Mesothelial cell of epicardium (in vitro differentiated cells): ENCODE data around the gene VPS45. TPM values are rescaled to one million over a fixed set of nuclear protein-coding genes. Genes with fewer than 3 reads are reported as not detected.
A peak's percentile ranks its signal among the peaks of the same experiment; 100 is the strongest.

Experiments used
- DNase-seq, 2 experiments: peaks; one replicate each; pipeline ENCODE4 v3.0.0; 2021; ENCODE audit warnings: low spot score in 2 of 2; ENCODE audit not compliant: unreplicated experiment in 2 of 2
- H3K27ac Mint-ChIP-seq: 2 replicates; pipeline ENCODE4 v1.8.0; 2021; ENCODE audit warnings: mixed read lengths
- H3K27me3 Mint-ChIP-seq: 2 replicates; pipeline ENCODE4 v1.8.0; 2021; ENCODE audit warnings: low read depth, mixed read lengths
- H3K36me3 Mint-ChIP-seq: 2 replicates; pipeline ENCODE4 v1.8.0; 2021; ENCODE audit warnings: mixed read lengths
- H3K4me1 Mint-ChIP-seq: 2 replicates; pipeline ENCODE4 v1.8.0; 2021; ENCODE audit warnings: mixed read lengths
- H3K4me3 Mint-ChIP-seq: 2 replicates; pipeline ENCODE4 v1.8.0; 2021; ENCODE audit warnings: mild to moderate bottlenecking, moderate library complexity, mixed read lengths
- H3K9me3 Mint-ChIP-seq: 2 replicates; pipeline ENCODE4 v1.8.0; 2021; ENCODE audit warnings: mixed read lengths
- total RNA-seq: library from RNA; stranded (reverse); gene quantifications from 3 replicates; pipeline ENCODE4 v1.2.1, GENCODE V29; 2021
- TF ChIP-seq, protein P1 (sequence below): fragments of 200-600 bp; sonication (generic); IDR thresholded peaks from one replicate; pipeline ENCODE4 v1.5.0; 2021; ENCODE audit warnings: antibody characterized with exemption; ENCODE audit not compliant: unreplicated experiment

VPS45 gene
- total RNA-seq, 1 donor from 2014 or later: 56.5 TPM

GRCh38 chr1:150186789-150187559 lies 119.4 kb downstream of the VPS45 start:
- H3K36me3 Mint-ChIP-seq: no peaks in the 10 kb centered on the region
- H3K9me3 Mint-ChIP-seq: peaks cover 3% of the 10 kb centered on the region
- no peak for DNase-seq
- H3K4me1 Mint-ChIP-seq: peaks cover 7% of the 10 kb centered on the region
- H3K27me3 Mint-ChIP-seq: no peaks in the 10 kb centered on the region
- TF ChIP-seq, protein P1, sequence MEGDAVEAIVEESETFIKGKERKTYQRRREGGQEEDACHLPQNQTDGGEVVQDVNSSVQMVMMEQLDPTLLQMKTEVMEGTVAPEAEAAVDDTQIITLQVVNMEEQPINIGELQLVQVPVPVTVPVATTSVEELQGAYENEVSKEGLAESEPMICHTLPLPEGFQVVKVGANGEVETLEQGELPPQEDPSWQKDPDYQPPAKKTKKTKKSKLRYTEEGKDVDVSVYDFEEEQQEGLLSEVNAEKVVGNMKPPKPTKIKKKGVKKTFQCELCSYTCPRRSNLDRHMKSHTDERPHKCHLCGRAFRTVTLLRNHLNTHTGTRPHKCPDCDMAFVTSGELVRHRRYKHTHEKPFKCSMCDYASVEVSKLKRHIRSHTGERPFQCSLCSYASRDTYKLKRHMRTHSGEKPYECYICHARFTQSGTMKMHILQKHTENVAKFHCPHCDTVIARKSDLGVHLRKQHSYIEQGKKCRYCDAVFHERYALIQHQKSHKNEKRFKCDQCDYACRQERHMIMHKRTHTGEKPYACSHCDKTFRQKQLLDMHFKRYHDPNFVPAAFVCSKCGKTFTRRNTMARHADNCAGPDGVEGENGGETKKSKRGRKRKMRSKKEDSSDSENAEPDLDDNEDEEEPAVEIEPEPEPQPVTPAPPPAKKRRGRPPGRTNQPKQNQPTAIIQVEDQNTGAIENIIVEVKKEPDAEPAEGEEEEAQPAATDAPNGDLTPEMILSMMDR: peak; percentile 59
- H3K27ac Mint-ChIP-seq: no peak overlapping the region
- H3K4me3 Mint-ChIP-seq: no peak overlapping the region

- H3K4me3 Mint-ChIP-seq: no peak overlapping the region
- H3K4me1 Mint-ChIP-seq: peaks cover 12% of the 10 kb centered on the region
- H3K27me3 Mint-ChIP-seq: no peaks in the 10 kb centered on the region
- H3K9me3 Mint-ChIP-seq: peaks cover 3% of the 10 kb centered on the region
- no peak overlapping the region for H3K27ac Mint-ChIP-seq
- no peaks in the 10 kb centered on the region for H3K36me3 Mint-ChIP-seq
- TF ChIP-seq, protein P1: peak; percentile 19
- no peak for DNase-seq
Measured at GRCh38 chr1:150187560-150187931, 120.0 kb downstream of the VPS45 start.

GRCh38 chr1:150192012-150192411 lies 124.4 kb downstream of the VPS45 start:
- H3K4me1 Mint-ChIP-seq: peaks cover 13% of the 10 kb centered on the region
- H3K36me3 Mint-ChIP-seq: no peaks in the 10 kb centered on the region
- TF ChIP-seq, protein P1: no peak
- no peak overlapping the region for H3K4me3 Mint-ChIP-seq
- H3K27me3 Mint-ChIP-seq: no peaks in the 10 kb centered on the region
- peak overlapping the region; percentile 90 for H3K27ac Mint-ChIP-seq
- DNase-seq: no peak
- peaks cover 8% of the 10 kb centered on the region for H3K9me3 Mint-ChIP-seq

DNA sequence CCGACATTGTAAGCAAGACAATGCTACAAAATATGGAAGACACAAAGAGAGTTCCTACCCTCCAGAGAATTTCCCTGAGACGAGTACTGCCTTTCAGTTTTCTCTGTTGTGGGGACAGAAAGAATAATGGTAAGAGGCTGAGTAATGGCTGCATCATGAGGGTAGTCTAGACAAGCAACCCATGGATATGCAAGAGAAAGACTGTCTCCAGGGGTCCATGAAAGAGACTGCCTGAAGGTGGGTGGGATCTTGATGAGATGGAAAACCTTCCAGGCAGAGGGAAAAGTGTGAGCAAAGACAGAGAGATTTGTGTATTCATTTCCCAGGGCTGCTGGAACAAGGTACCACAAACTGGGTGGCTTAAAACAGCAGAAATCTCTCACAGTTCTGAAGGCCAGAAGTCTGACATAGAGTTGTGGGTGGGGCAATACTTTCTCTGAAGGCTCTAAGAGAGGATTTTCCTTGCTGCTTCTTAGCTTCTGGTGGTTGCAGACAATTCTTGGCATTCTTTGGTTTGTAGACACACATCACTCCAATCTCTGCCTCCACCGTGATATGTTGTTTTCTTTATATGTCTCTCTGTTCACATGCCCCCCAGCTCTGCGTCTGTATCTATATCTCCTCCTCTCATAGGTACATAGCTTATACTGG lies 126.9 kb downstream of the VPS45 start:
- peaks cover 8% of the 10 kb centered on the region for H3K4me1 Mint-ChIP-seq
- DNase-seq: no peak
- H3K9me3 Mint-ChIP-seq: peaks cover 8% of the 10 kb centered on the region
- no peak overlapping the region for H3K27ac Mint-ChIP-seq
- no peak overlapping the region for H3K4me3 Mint-ChIP-seq
- TF ChIP-seq, protein P1: no peak
- no peaks in the 10 kb centered on the region for H3K27me3 Mint-ChIP-seq
- H3K36me3 Mint-ChIP-seq: no peaks in the 10 kb centered on the region

Other genes starting within 250 kb of the VPS45 start
- gene BOLA1, start 168.2 kb upstream of the VPS45 start, total RNA-seq: 11.6 to 12.4 TPM (median 11.7 TPM) in 3 replicates
- 19.1 to 20.3 TPM (median 19.6 TPM) in 3 replicates for gene SV2A, start 149.9 kb upstream of the VPS45 start, total RNA-seq
- 68.7 to 72.8 TPM (median 69.2 TPM) in 3 replicates for gene SF3B4, start 140.0 kb upstream of the VPS45 start, total RNA-seq
- gene MTMR11, start 130.9 kb upstream of the VPS45 start, total RNA-seq: 35.1 to 39.3 TPM (median 37.4 TPM) in 3 replicates
- 48.5 to 50.7 TPM (median 48.9 TPM) in 3 replicates for gene OTUD7B, start 57.0 kb upstream of the VPS45 start, total RNA-seq
- 80.1 to 84.5 TPM (median 81.8 TPM) in 3 replicates for gene PLEKHO1, start 82.1 kb downstream of the VPS45 start, total RNA-seq
- 50.2 to 56.6 TPM (median 56.2 TPM) in 3 replicates for gene ANP32E, start 168.3 kb downstream of the VPS45 start, total RNA-seq
- 3.8 to 5.0 TPM (median 3.8 TPM) in 3 replicates for gene CA14, start 190.0 kb downstream of the VPS45 start, total RNA-seq
- gene APH1A, start 201.2 kb downstream of the VPS45 start, total RNA-seq: 138 to 145 TPM (median 143 TPM) in 3 replicates
- 17.7 to 19.9 TPM (median 19.0 TPM) in 3 replicates for gene C1orf54, start 205.0 kb downstream of the VPS45 start, total RNA-seq
- gene CIART, start 214.8 kb downstream of the VPS45 start, total RNA-seq: 9.2 to 10.6 TPM (median 9.8 TPM) in 3 replicates
- gene MRPS21, start 226.1 kb downstream of the VPS45 start, total RNA-seq: 64.3 to 65.6 TPM (median 65.5 TPM) in 3 replicates